Osteoblast (primary cell): ENCODE results near the gene ARHGAP15. TPM values are rescaled to one million over a fixed set of nuclear protein-coding genes. Genes with fewer than 3 reads are reported as not detected.

Experiments used
- DNase-seq: peaks from one replicate; pipeline ENCODE4 v3.0.0; 2011; ENCODE audit warnings: low spot score, mixed read lengths; ENCODE audit not compliant: insufficient read length; ENCODE audit errors: missing footprints
- H2AFZ ChIP-seq: 2 replicates; pipeline ENCODE4 v1.6.0; 2011; ENCODE audit warnings: mild to moderate bottlenecking, low read length
- H3K27ac ChIP-seq: 2 replicates; pipeline ENCODE4 v1.5.1; 2011; ENCODE audit warnings: mild to moderate bottlenecking, low read depth, low read length, moderate library complexity
- H3K27me3 ChIP-seq: 2 replicates; pipeline ENCODE4 v1.6.0; 2012; ENCODE audit warnings: mild to moderate bottlenecking, control low read depth, inconsistent platforms, low read length, moderate library complexity; ENCODE audit not compliant: insufficient read depth
- H3K36me3 ChIP-seq: 2 replicates; pipeline ENCODE4 v1.5.1; 2011; ENCODE audit warnings: mild to moderate bottlenecking, low read length, control low read depth, moderate library complexity; ENCODE audit not compliant: insufficient read depth
- H3K4me1 ChIP-seq: 2 replicates; pipeline ENCODE4 v1.5.1; 2011; ENCODE audit warnings: mild to moderate bottlenecking, low read length, control low read depth, moderate library complexity; ENCODE audit not compliant: insufficient read depth
- H3K4me2 ChIP-seq: 2 replicates; pipeline ENCODE4 v1.6.0; 2011; ENCODE audit warnings: mild to moderate bottlenecking, low read length; ENCODE audit not compliant: insufficient read depth
- H3K4me3 ChIP-seq: fragments of 200-600 bp; sonication (generic); 3 replicates; pipeline ENCODE4 v1.5.1; 2012; ENCODE audit warnings: mild to moderate bottlenecking, low read length, inconsistent platforms; ENCODE audit not compliant: insufficient read depth
- H3K79me2 ChIP-seq: 2 replicates; pipeline ENCODE4 v1.6.0; 2012; ENCODE audit warnings: mild to moderate bottlenecking, low read length, control low read depth, inconsistent platforms; ENCODE audit not compliant: insufficient read depth
- H3K9me3 ChIP-seq: 2 replicates; pipeline ENCODE4 v1.5.1; 2011; ENCODE audit warnings: low read depth, low read length, control low read depth
- H4K20me1 ChIP-seq: 2 replicates; pipeline ENCODE4 v1.6.0; 2012; ENCODE audit warnings: mild to moderate bottlenecking, low read length, control low read depth; ENCODE audit not compliant: insufficient read depth
- total RNA-seq: library from RNA; depleted of rRNA; stranded (reverse); fragments of >200 nt; gene quantifications from 2 replicates; pipeline ENCODE4 v1.2.3, GENCODE V29; 2012
- TF ChIP-seq, protein P1 (sequence below): IDR thresholded peaks from 2 replicates; pipeline ENCODE4 v1.5.1; 2011; ENCODE audit warnings: mild to moderate bottlenecking, low read depth, low read length, moderate library complexity; ENCODE audit errors: extremely low read depth

Gene ARHGAP15
- total RNA-seq, 1 donor: 2.2 TPM

DNA sequence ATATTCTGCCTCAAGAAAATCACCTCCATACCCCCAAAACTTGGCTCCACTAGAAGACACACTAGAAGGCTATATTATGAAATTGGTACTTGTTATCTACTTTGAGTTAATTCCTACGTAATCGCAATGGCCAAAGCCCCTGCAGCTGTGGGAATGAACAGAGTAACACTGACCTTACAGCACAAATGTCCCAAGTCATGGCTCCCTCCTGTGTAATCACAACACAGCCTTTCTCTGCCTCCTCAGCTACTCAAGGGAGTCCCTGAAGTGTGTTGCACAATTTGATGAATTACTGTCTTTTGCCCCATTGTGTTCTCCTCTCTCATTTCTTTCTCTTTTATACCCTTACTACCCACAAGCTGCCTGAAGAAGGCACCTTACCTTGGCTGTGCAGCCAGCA, 375.2 kb downstream of the ARHGAP15 start:
- Histone ChIP-seq H3K79me2 (no peaks in the 10 kb centered on the region), H4K20me1 (no peaks in the 10 kb centered on the region), H3K4me1 (no peaks in the 10 kb centered on the region), H3K27ac (no peak overlapping the region), H3K9me3 (no peaks in the 10 kb centered on the region), H2AFZ (no peak overlapping the region), H3K36me3 (no peaks in the 10 kb centered on the region), H3K4me2 (no peak overlapping the region), H3K27me3 (no peaks in the 10 kb centered on the region), H3K4me3 (no peak overlapping the region)
- no peak for DNase-seq
- TF ChIP-seq, protein P1, sequence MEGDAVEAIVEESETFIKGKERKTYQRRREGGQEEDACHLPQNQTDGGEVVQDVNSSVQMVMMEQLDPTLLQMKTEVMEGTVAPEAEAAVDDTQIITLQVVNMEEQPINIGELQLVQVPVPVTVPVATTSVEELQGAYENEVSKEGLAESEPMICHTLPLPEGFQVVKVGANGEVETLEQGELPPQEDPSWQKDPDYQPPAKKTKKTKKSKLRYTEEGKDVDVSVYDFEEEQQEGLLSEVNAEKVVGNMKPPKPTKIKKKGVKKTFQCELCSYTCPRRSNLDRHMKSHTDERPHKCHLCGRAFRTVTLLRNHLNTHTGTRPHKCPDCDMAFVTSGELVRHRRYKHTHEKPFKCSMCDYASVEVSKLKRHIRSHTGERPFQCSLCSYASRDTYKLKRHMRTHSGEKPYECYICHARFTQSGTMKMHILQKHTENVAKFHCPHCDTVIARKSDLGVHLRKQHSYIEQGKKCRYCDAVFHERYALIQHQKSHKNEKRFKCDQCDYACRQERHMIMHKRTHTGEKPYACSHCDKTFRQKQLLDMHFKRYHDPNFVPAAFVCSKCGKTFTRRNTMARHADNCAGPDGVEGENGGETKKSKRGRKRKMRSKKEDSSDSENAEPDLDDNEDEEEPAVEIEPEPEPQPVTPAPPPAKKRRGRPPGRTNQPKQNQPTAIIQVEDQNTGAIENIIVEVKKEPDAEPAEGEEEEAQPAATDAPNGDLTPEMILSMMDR: no peak

DNA sequence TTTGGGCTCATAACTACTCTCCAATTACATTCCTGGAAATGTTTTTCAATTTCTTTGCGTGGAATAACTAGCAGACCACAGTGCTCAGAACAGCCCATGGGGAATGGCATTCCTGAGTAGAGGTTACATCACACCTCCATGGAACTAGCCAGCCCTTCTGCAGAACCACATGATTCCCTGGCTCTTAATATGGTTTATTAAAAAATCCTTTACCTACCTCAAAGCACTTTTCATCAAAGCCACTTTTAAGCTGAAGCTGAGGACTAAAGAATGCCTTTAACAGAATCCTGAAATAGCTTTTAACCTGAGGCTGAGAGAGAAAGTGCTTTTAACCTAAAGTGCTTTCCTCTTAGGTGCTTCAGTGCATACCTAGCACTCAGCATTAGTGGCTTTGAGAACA, 376.3 kb downstream of the ARHGAP15 start:
- H3K9me3 ChIP-seq: no peaks in the 10 kb centered on the region
- DNase-seq: no peak
- no peak overlapping the region for H3K27ac ChIP-seq
- H4K20me1 ChIP-seq: no peaks in the 10 kb centered on the region
- no peaks in the 10 kb centered on the region for H3K79me2 ChIP-seq
- no peaks in the 10 kb centered on the region for H3K36me3 ChIP-seq
- H3K27me3 ChIP-seq: no peaks in the 10 kb centered on the region
- TF ChIP-seq, protein P1: no peak
- H2AFZ ChIP-seq: no peak overlapping the region
- no peaks in the 10 kb centered on the region for H3K4me1 ChIP-seq
- no peak overlapping the region for H3K4me2 ChIP-seq
- H3K4me3 ChIP-seq: no peak overlapping the region

DNA sequence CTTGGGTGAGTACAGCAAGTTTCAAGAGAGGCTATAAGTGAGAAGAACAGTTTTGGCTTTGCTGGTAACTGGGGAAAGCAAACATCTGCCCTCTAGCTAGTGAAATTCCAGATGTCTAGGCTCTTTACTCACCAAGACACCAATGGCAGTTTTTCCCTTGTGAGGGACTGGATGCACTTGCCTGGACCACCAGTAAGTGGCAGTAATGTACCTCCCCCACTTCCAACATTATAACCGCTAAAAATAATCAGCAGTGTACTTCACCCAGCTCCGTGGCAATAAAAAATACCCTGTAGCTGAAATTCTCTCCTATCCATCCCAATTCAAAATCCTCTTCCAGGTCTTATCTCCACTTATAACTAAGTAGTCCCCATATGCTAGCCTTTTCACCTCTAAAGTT, 383.9 kb downstream of the ARHGAP15 start:
- H2AFZ ChIP-seq: peak overlapping the region; percentile 28
- no peaks in the 10 kb centered on the region for H3K36me3 ChIP-seq
- DNase-seq: peak; percentile 71
- no peaks in the 10 kb centered on the region for H3K9me3 ChIP-seq
- TF ChIP-seq, protein P1: peak; percentile 95
- peak overlapping the region; percentile 58 for H3K4me2 ChIP-seq
- peak overlapping the region; percentile 3 for H3K4me3 ChIP-seq
- no peaks in the 10 kb centered on the region for H3K4me1 ChIP-seq
- no peaks in the 10 kb centered on the region for H3K79me2 ChIP-seq
- H3K27me3 ChIP-seq: no peaks in the 10 kb centered on the region
- H3K27ac ChIP-seq: no peak overlapping the region
- H4K20me1 ChIP-seq: no peaks in the 10 kb centered on the region

DNA sequence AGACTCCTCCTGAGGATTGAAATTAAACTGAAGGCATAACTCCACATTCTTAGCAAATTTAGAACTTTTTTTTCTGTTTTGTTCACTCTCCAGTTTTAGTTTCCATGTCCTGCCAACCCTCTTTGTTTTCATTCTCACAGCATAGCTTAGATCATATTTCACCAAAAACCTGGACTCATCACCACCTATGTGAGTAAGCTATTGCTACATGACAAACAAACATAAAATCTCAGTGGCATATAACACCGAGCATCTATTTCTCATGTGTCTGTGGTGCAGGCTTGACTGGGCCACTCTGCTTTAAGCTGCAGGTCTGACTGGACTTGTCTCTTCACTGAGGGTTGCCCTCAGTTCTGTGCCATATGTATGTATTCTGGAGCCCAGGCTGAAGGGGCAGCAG, 385.2 kb downstream of the ARHGAP15 start:
- Histone ChIP-seq H3K36me3 (no peaks in the 10 kb centered on the region), H3K79me2 (no peaks in the 10 kb centered on the region), H3K4me3 (no peak overlapping the region), H3K4me1 (no peaks in the 10 kb centered on the region), H3K27me3 (no peaks in the 10 kb centered on the region), H3K27ac (no peak overlapping the region), H3K4me2 (no peak overlapping the region), H4K20me1 (no peaks in the 10 kb centered on the region), H2AFZ (peak overlapping the region; percentile 24), H3K9me3 (no peaks in the 10 kb centered on the region)
- TF ChIP-seq, protein P1: no peak
- DNase-seq: no peak
